CD4-positive, alpha-beta T cell (primary cell): ENCODE results near the gene OPN3. TPM values are rescaled to one million over a fixed set of nuclear protein-coding genes. Genes with fewer than 3 reads are reported as not detected.

Experiments
- ATAC-seq: fragments of 200-7000 bp; cut with Tn5 transposase; one replicate; pipeline ENCODE4 v1.10.0; 2022; ENCODE audit warnings: mild to moderate bottlenecking; ENCODE audit not compliant: poor library complexity
- CTCF ChIA-PET: fragments of 350-600 bp; sonication (Branson Sonifier 250); formaldehyde crosslinking; loops from one replicate; lab custom pipeline; 2021; ENCODE audit warnings: antibody characterized with exemption, inconsistent platforms; lab: Charles Lee
- POLR2A ChIA-PET: fragments of 350-600 bp; sonication (Branson Sonifier 250); formaldehyde crosslinking; loops from one replicate; lab custom pipeline; 2021; ENCODE audit warnings: antibody characterized with exemption, inconsistent platforms; lab: Charles Lee
- DNase-seq, 14 experiments: peaks; one replicate each; pipeline ENCODE4 v3.0.0-alpha.2; 2013 to 2020; ENCODE audit warnings: mixed read lengths in 2 of 14
- H3K27ac ChIP-seq, 2 donors: one replicate each; pipeline versions ENCODE4 v1.5.1 to v1.7.0; 2013; ENCODE audit warnings: low read length in 2 of 2, low read depth in 1 of 2, mild to moderate bottlenecking in 1 of 2
- H3K27me3 ChIP-seq, 2 experiments: 1 replicate in 1 of 2; 2 replicates in 1 of 2; pipeline versions ENCODE4 v1.6.1 to v1.7.0; 2013; ENCODE audit warnings: low read length in 2 of 2, control low read depth in 1 of 2, mild to moderate bottlenecking in 1 of 2, moderate library complexity in 1 of 2; ENCODE audit not compliant: insufficient read depth in 2 of 2, control insufficient read depth in 1 of 2
- H3K36me3 ChIP-seq: one replicate; pipeline ENCODE4 v1.6.1; 2013; ENCODE audit warnings: low read length, control low read depth; ENCODE audit not compliant: insufficient read depth
- H3K4me1 ChIP-seq: one replicate; pipeline ENCODE4 v1.6.1; 2013; ENCODE audit warnings: low read length, control low read depth; ENCODE audit not compliant: insufficient read depth
- H3K4me3 ChIP-seq: one replicate; pipeline ENCODE4 v1.5.1; 2013; ENCODE audit warnings: mild to moderate bottlenecking, low read length, moderate library complexity
- H3K9me3 ChIP-seq, 2 experiments: 1 replicate in 1 of 2; 2 replicates in 1 of 2; pipeline versions ENCODE4 v1.6.1 to v1.7.0; 2013; ENCODE audit warnings: low read length in 2 of 2, mild to moderate bottlenecking in 2 of 2, control low read depth in 1 of 2, moderate library complexity in 1 of 2; ENCODE audit not compliant: control insufficient read depth in 1 of 2, insufficient read depth in 1 of 2
- H3K27ac Mint-ChIP-seq: one replicate; pipeline ENCODE4 v1.8.0; 2020; ENCODE audit warnings: mixed read lengths
- H3K27me3 Mint-ChIP-seq: one replicate; pipeline ENCODE4 v1.8.0; 2021; ENCODE audit warnings: mixed read lengths
- H3K36me3 Mint-ChIP-seq: one replicate; pipeline ENCODE4 v1.8.0; 2021; ENCODE audit warnings: low read depth, mixed read lengths
- H3K4me1 Mint-ChIP-seq: one replicate; pipeline ENCODE4 v1.8.0; 2021; ENCODE audit warnings: low read depth, mixed read lengths
- H3K4me3 Mint-ChIP-seq: one replicate; pipeline ENCODE4 v1.8.0; 2020; ENCODE audit warnings: mild to moderate bottlenecking, mixed read lengths
- H3K9me3 Mint-ChIP-seq: one replicate; pipeline ENCODE4 v1.8.0; 2020; ENCODE audit warnings: mixed read lengths
- intact Hi-C, 2 experiments: fragments of 100-400 bp; cut with DNase I in 1 of 2; cut with micrococcal nuclease in 1 of 2; formaldehyde crosslinking; loops; one replicate each; pipeline versions ENCODE4 v1.15.1 to v1.9.0; 2023 to 2025; cut with DNase I, micrococcal nuclease
- polyA plus RNA-seq, 2 donors: library from polyadenylated mRNA; unstranded; fragments of 120-200 nt; gene quantifications; one replicate each; pipeline ENCODE4 v1.2.1, GENCODE V29; 2013
- total RNA-seq, 174 experiments: library from RNA in 2 of 174; stranded (reverse) in 2 of 174; gene quantifications; one replicate each; pipeline ENCODE4 v1.2.3 and lab custom pipeline; 2021 to 2026
- TF ChIP-seq, protein P1 (sequence below): fragments of 200-600 bp; IDR thresholded peaks from one replicate; pipeline ENCODE4 v1.8.0; 2022; ENCODE audit warnings: antibody characterized with exemption, mild to moderate bottlenecking

OPN3 gene, protein sequence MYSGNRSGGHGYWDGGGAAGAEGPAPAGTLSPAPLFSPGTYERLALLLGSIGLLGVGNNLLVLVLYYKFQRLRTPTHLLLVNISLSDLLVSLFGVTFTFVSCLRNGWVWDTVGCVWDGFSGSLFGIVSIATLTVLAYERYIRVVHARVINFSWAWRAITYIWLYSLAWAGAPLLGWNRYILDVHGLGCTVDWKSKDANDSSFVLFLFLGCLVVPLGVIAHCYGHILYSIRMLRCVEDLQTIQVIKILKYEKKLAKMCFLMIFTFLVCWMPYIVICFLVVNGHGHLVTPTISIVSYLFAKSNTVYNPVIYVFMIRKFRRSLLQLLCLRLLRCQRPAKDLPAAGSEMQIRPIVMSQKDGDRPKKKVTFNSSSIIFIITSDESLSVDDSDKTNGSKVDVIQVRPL
- total RNA-seq (1 to 10 TPM; 1.9 to 2.3 TPM), total RNA-seq (lab: John Stamatoyannopoulos, UW) (1.4 to 36.8 (median 8.0) reads per million in 172 experiments)
- 10.0 TPM for polyA plus RNA-seq (2013, experiment 1 of 2)
- polyA plus RNA-seq (2013, experiment 2 of 2): 8.2 TPM

DNA sequence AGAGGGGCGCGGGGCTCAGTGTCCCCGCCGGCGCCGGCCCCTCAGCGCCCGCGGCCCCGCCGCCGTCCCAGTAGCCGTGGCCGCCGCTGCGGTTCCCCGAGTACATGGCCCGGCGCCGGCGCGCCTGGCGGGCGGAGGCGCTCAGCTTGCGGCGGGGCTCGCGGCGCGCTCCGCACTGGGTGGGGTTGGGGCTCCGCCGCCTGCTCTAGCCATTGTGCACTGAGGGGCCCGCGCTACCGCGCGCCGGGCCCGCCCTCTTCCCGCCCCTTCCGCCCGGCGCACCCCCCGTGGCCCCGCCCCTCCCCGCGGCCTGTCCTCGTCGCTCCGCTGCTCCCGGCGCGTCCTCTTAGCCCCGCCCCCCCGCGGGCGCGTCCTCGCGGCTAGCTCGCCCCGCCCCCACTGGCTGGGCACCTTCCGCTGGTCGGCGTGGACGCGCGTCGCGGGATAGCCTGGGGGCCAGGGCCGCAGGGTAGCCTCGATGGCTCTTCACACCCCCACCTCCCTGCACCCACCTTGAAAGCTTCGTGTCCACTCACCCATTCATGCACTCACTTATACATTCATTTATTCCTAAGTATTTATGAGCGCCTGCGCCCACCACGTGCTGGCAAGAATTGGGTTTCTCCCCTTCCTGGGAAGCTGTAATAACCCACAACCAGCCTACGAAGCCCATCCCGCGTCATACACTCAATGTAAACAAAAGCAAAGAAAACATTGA is at the start of gene OPN3, which contains the start of gene CHML:
Gene OPN3 (minus strand): TSS at position 221 of the 718 bp plus-strand sequence. CDS start 115 bp downstream, at position 106.
Gene CHML (minus strand): TSS at position 221 of the 718 bp plus-strand sequence. CDS start 4,603 bp downstream, outside the sequence.
- no peaks in the 10 kb centered on the region for H3K36me3 ChIP-seq
- DNase-seq (peak; percentile 75 to 95 (median 89)), ATAC-seq (peak; percentile 94)
- Mint-ChIP-seq H3K27me3 (no peaks in the 10 kb centered on the region), H3K4me3 (peak within 1 kb of the TSS; percentile 93), H3K36me3 (peaks cover 4% of the 10 kb centered on the region), H3K9me3 (peaks cover 5% of the 10 kb centered on the region), H3K4me1 (peaks cover 39% of the 10 kb centered on the region), H3K27ac (peak within 1 kb of the TSS; percentile 82)
- H3K27me3 ChIP-seq: no peaks in the 10 kb centered on the region
- ChIA-PET POLR2A (interaction anchor here (0.5 to 1.7 kb wide), 11 partner anchors 13 to 1614 kb away, joined by 3 to 16 read pairs (median 4); partner anchors contain the start of genes CEP170, EXO1, FH and KMO), CTCF (interaction anchor here (0.8 to 1.6 kb wide), 3 partner anchors 30 to 207 kb away, joined by 3 to 6 read pairs (median 4); no protein-coding TSS in a partner anchor)
- intact Hi-C loops: loop anchor here (5.0 kb wide), 2 partner anchors 37 to 123 kb away; partner anchors contain the start of gene FH (in 1 of the 2)
- peaks cover 17% of the 10 kb centered on the region for H3K4me1 ChIP-seq
- TF ChIP-seq, protein P1, sequence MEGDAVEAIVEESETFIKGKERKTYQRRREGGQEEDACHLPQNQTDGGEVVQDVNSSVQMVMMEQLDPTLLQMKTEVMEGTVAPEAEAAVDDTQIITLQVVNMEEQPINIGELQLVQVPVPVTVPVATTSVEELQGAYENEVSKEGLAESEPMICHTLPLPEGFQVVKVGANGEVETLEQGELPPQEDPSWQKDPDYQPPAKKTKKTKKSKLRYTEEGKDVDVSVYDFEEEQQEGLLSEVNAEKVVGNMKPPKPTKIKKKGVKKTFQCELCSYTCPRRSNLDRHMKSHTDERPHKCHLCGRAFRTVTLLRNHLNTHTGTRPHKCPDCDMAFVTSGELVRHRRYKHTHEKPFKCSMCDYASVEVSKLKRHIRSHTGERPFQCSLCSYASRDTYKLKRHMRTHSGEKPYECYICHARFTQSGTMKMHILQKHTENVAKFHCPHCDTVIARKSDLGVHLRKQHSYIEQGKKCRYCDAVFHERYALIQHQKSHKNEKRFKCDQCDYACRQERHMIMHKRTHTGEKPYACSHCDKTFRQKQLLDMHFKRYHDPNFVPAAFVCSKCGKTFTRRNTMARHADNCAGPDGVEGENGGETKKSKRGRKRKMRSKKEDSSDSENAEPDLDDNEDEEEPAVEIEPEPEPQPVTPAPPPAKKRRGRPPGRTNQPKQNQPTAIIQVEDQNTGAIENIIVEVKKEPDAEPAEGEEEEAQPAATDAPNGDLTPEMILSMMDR: no peak
- H3K9me3 ChIP-seq: no peaks in the 10 kb centered on the region
- peak within 1 kb of the TSS; percentile 87 for H3K4me3 ChIP-seq
- peak within 1 kb of the TSS; percentile 55 to 58 for H3K27ac ChIP-seq

DNA sequence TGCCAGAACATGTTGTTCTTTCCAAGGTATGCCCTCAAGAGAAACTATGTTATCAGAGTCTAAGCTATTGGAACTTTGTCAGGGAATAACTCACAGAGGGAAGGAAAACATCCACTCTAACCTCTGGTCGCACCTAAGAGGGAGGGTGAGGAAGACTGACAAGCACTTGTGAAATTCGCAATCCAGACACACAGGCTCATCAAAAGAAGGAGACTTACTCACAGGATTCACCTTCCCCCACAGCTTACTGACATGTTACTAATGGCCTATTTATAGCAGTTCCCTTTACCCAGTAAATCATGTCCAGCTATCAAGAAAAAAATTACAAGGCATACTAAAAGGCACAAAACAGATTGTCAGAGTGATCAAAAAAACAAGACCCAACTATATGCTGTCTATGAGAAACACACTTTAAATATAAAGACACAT is 48.8 kb upstream of the OPN3 start:
- POLR2A ChIA-PET: no interaction called here
- Mint-ChIP-seq H3K27me3 (peaks cover 8% of the 10 kb centered on the region), H3K4me3 (no peak overlapping the region), H3K9me3 (no peaks in the 10 kb centered on the region), H3K27ac (no peak overlapping the region), H3K4me1 (no peaks in the 10 kb centered on the region), H3K36me3 (no peaks in the 10 kb centered on the region)
- DNase-seq (no peak), ATAC-seq (no peak)
- TF ChIP-seq, protein P1: no peak
- H3K27me3 ChIP-seq: no peaks in the 10 kb centered on the region
- H3K4me1 ChIP-seq: no peaks in the 10 kb centered on the region
- no peaks in the 10 kb centered on the region for H3K9me3 ChIP-seq
- no peak overlapping the region for H3K4me3 ChIP-seq
- intact Hi-C loops: no loop called here
- no peak overlapping the region for H3K27ac ChIP-seq
- H3K36me3 ChIP-seq: no peaks in the 10 kb centered on the region
- CTCF ChIA-PET: no interaction called here

DNA sequence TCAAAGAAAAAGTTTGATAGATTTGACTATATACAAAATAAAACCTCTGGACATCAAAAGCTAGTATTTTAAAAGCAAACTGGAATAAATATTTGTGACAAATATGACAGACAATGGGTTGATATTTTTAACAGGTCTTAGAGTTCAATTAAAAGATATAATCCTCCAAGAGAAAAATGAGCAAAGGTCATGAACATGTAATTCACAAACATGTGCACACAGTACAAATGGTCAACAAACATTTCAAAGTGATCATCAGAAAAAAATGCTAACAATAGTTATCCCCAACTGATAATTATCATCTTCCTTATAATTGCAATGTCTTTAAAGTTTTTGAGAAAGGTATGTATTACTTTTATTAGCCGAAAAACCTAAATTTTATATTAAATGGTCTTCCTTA is 43.9 kb upstream of the OPN3 start:
- no peaks in the 10 kb centered on the region for H3K36me3 ChIP-seq
- no peaks in the 10 kb centered on the region for H3K4me1 Mint-ChIP-seq
- intact Hi-C loops: no loop called here
- no peaks in the 10 kb centered on the region for H3K27me3 ChIP-seq
- H3K36me3 Mint-ChIP-seq: no peaks in the 10 kb centered on the region
- H3K27me3 Mint-ChIP-seq: peaks cover 8% of the 10 kb centered on the region
- ChIA-PET CTCF (no interaction called here), POLR2A (no interaction called here)
- ATAC-seq: no peak
- no peak for DNase-seq
- H3K9me3 Mint-ChIP-seq: no peaks in the 10 kb centered on the region
- TF ChIP-seq, protein P1: no peak
- H3K27ac ChIP-seq: no peak overlapping the region
- no peak overlapping the region for H3K27ac Mint-ChIP-seq
- H3K9me3 ChIP-seq: no peaks in the 10 kb centered on the region
- H3K4me3 Mint-ChIP-seq: no peak overlapping the region
- H3K4me1 ChIP-seq: no peaks in the 10 kb centered on the region
- H3K4me3 ChIP-seq: no peak overlapping the region
